Esophagus (tissue), 2 donors: ENCODE results near the gene GAB4. TPM values are rescaled to one million over a fixed set of nuclear protein-coding genes. Genes with fewer than 3 reads are reported as not detected.
"Not testable (repeated sequence)": the region's sequence is repeated elsewhere in the genome, so short reads cannot be mapped to it uniquely, and the experiment has no call there.

Experiments
- H3K27ac ChIP-seq, 2 donors: one replicate each; pipeline ENCODE4 v1.5.1; 2013; ENCODE audit warnings: low read depth in 2 of 2, mild to moderate bottlenecking in 2 of 2, inconsistent platforms in 1 of 2, low read length in 1 of 2, moderate library complexity in 1 of 2
- H3K27me3 ChIP-seq, 2 donors: one replicate each; pipeline ENCODE4 v1.6.1; 2013; ENCODE audit warnings: low read length in 2 of 2, control low read depth in 1 of 2, mild to moderate bottlenecking in 1 of 2; ENCODE audit not compliant: insufficient read depth in 2 of 2, control insufficient read depth in 1 of 2
- H3K36me3 ChIP-seq, 2 donors: one replicate each; pipeline ENCODE4 v1.6.1; 2013; ENCODE audit warnings: low read length in 1 of 2; ENCODE audit not compliant: control insufficient read depth in 2 of 2, insufficient read depth in 2 of 2
- H3K4me1 ChIP-seq, 2 donors: one replicate each; pipeline ENCODE4 v1.6.1; 2013; ENCODE audit warnings: low read length in 1 of 2; ENCODE audit not compliant: control insufficient read depth in 2 of 2, insufficient read depth in 2 of 2
- H3K4me3 ChIP-seq, 2 donors: one replicate each; pipeline ENCODE4 v1.5.1; 2013; ENCODE audit warnings: low read length in 2 of 2, mild to moderate bottlenecking in 2 of 2, low read depth in 1 of 2, moderate library complexity in 1 of 2
- H3K9me3 ChIP-seq, 2 donors: one replicate each; pipeline ENCODE4 v1.6.1; 2013; ENCODE audit warnings: mild to moderate bottlenecking in 2 of 2, low read depth in 1 of 2, low read length in 1 of 2, moderate library complexity in 1 of 2; ENCODE audit not compliant: control insufficient read depth in 2 of 2, insufficient read depth in 1 of 2
- WGBS, 2 donors: extraction: QIAGEN DNeasy Blood & Tissue Kit; methylation state at CpG; one replicate each; pipeline ENCODE4 v1.1.7; 2013; 5-methylcytosine and 5-hydroxymethylcytosine counted together
- polyA plus RNA-seq, 2 donors: library from polyadenylated mRNA; stranded (reverse); fragments of 200-250 nt; gene quantifications; one replicate each; pipeline ENCODE4 v1.2.3, GENCODE V29; 2013
- donor health status: healthy with polysubstance abuse.
- donor health status: Bipolar disorder and iron deficiency.

Gene GAB4
- polyA plus RNA-seq, 2 donors: not detected

GRCh38 chr22:17035246-17035645 lies 27.2 kb upstream of the GAB4 start:
- no peak overlapping the region for H3K27ac ChIP-seq
- 42 to 61% methylated on average over 4 of the region's 4 CpGs for WGBS, 2 donors

GRCh38 chr22:17034532-17034931 lies 26.5 kb upstream of the GAB4 start:
- not testable (repeated sequence) for H3K27me3 ChIP-seq, H3K36me3 ChIP-seq, H3K4me3 ChIP-seq, H3K4me1 ChIP-seq, H3K9me3 ChIP-seq, H3K27ac ChIP-seq
- whole genome bisulfite sequencing, 2 donors: 86 to 93% methylated on average over 2 of the region's 2 CpGs

More at GRCh38 chr22:17035246-17035645, 27.2 kb upstream of the GAB4 start:
- Histone ChIP-seq H3K36me3 (no peaks in the 10 kb centered on the region), H3K27me3 (no peaks in the 10 kb centered on the region), H3K4me1 (peaks cover 0 to 3% of the 10 kb centered on the region in 2 donors), H3K9me3 (peaks cover 2% of the 10 kb centered on the region in 2 donors), H3K4me3 (no peak overlapping the region)

- H3K36me3 ChIP-seq, H3K27me3 ChIP-seq, H3K4me1 ChIP-seq, H3K9me3 ChIP-seq, H3K27ac ChIP-seq, H3K4me3 ChIP-seq: not testable (repeated sequence)
- WGBS, 2 donors: 88 to 91% methylated on average over 2 of the region's 2 CpGs
Measured at GRCh38 chr22:17032277-17032676, 24.3 kb upstream of the GAB4 start.

GRCh38 chr22:17024380-17024779 lies 16.4 kb upstream of the GAB4 start:
- not testable (repeated sequence) for H3K9me3 ChIP-seq, H3K27me3 ChIP-seq, H3K27ac ChIP-seq, H3K36me3 ChIP-seq, H3K4me3 ChIP-seq, H3K4me1 ChIP-seq
- WGBS, 2 donors: 57 to 73% methylated on average over 5 of the region's 5 CpGs

- WGBS, 2 donors: 74 to 78% methylated on average over 5 to 6 of the region's 6 CpGs
- H3K9me3 ChIP-seq, H3K27me3 ChIP-seq, H3K36me3 ChIP-seq, H3K4me1 ChIP-seq, H3K27ac ChIP-seq, H3K4me3 ChIP-seq: not testable (repeated sequence)
Measured at GRCh38 chr22:17015552-17015951, 7.5 kb upstream of the GAB4 start.

- H3K27ac ChIP-seq, H3K36me3 ChIP-seq, H3K9me3 ChIP-seq, H3K4me1 ChIP-seq, H3K4me3 ChIP-seq, H3K27me3 ChIP-seq: not testable (repeated sequence)
- WGBS, 2 donors: 42 to 54% methylated on average over 3 of the region's 3 CpGs
Measured at GRCh38 chr22:17014101-17014440, 6.0 kb upstream of the GAB4 start.

- Histone ChIP-seq H3K4me3 (no peak overlapping the region), H3K9me3 (no peaks in the 10 kb centered on the region), H3K36me3 (no peaks in the 10 kb centered on the region), H3K27ac (no peak overlapping the region), H3K4me1 (no peaks in the 10 kb centered on the region), H3K27me3 (no peaks in the 10 kb centered on the region)
- WGBS, 2 donors: 96 to 100% methylated on average over 2 of the region's 2 CpGs
Measured at GRCh38 chr22:17013396-17014100, 5.5 kb upstream of the GAB4 start.

GRCh38 chr22:17012267-17012666 lies 4.2 kb upstream of the GAB4 start:
- WGBS, 2 donors: 79 to 85% methylated on average over 4 of the region's 4 CpGs

GRCh38 chr22:17009640-17010291 lies 1.7 kb upstream of the GAB4 start:
- H3K27ac ChIP-seq: no peak overlapping the region
- 67 to 80% methylated on average over 9 of the region's 9 CpGs for WGBS, 2 donors
- H3K4me1 ChIP-seq: no peaks in the 10 kb centered on the region
- H3K27me3 ChIP-seq: no peaks in the 10 kb centered on the region
- no peak overlapping the region for H3K4me3 ChIP-seq
- peaks cover 0 to 6% of the 10 kb centered on the region in 2 donors for H3K9me3 ChIP-seq
- no peaks in the 10 kb centered on the region for H3K36me3 ChIP-seq

More at GRCh38 chr22:17012267-17012666, 4.2 kb upstream of the GAB4 start:
- Histone ChIP-seq H3K27ac (no peak overlapping the region), H3K36me3 (no peaks in the 10 kb centered on the region), H3K4me3 (no peak overlapping the region), H3K9me3 (peaks cover 0 to 3% of the 10 kb centered on the region in 2 donors), H3K27me3 (no peaks in the 10 kb centered on the region), H3K4me1 (no peaks in the 10 kb centered on the region)

GRCh38 chr22:17007257-17007656 lies 765 bp downstream of the GAB4 start:
- no peaks in the 10 kb centered on the region for H3K36me3 ChIP-seq
- WGBS, 2 donors: 27 to 36% methylated on average over 17 to 22 of the region's 22 CpGs
- H3K4me1 ChIP-seq: no peaks in the 10 kb centered on the region
- no peak overlapping the region for H3K4me3 ChIP-seq
- no peak overlapping the region for H3K27ac ChIP-seq
- H3K27me3 ChIP-seq: no peaks in the 10 kb centered on the region
- H3K9me3 ChIP-seq: peaks cover 0 to 6% of the 10 kb centered on the region in 2 donors
